Gastrocnemius medialis (tissue), 4 donors: ENCODE data around the gene TMEM154.

ENCODE experiments used
- CTCF ChIP-seq, 5 experiments: fragments of 450-650 bp in 3 of 5; fragments of 200-600 bp in 2 of 5; sonication (generic) in 2 of 5; IDR thresholded peaks in 4 of 5; conservative IDR thresholded peaks in 1 of 5; 1 replicate in 4 of 5; 2 replicates in 1 of 5; pipeline ENCODE4 v1.5.1; 2016 to 2019; ENCODE audit warnings: antibody characterized with exemption in 5 of 5, mild to moderate bottlenecking in 3 of 5, moderate library complexity in 3 of 5
- POLR2A ChIP-seq, 2 donors: fragments of 450-650 bp; IDR thresholded peaks; one replicate each; pipeline ENCODE4 v1.6.1; 2017; ENCODE audit warnings: antibody characterized with exemption in 2 of 2, mild to moderate bottlenecking in 2 of 2, moderate library complexity in 2 of 2

GRCh38 chr4:152635851-152636250 is 43.9 kb downstream of the TMEM154 start:
- TF ChIP-seq CTCF (IDR thresholded peaks at IDR 0.05 in 4 of 5, conservative IDR thresholded peaks at IDR 0.05 in 1 of 5) (no peak), POLR2A (IDR thresholded peaks at IDR 0.05) (no peak)
